Neural cell (in vitro differentiated cells): ENCODE measurements around the gene CACNA2D4. TPM values are rescaled to one million over a fixed set of nuclear protein-coding genes. Genes with fewer than 3 reads are reported as not detected.

Experiments used
- H2AFZ ChIP-seq: fragments of 200-600, 300-800 bp; sonication (generic), shearing (Covaris generic); 2 replicates; pipeline ENCODE4 v1.6.0; 2014; ENCODE audit warnings: low read depth, mild to moderate bottlenecking, antibody characterized with exemption, low read length, moderate library complexity
- H3F3A ChIP-seq: fragments of 200-600 bp; shearing (Covaris generic); 2 replicates; pipeline ENCODE4 v1.6.1; 2016; ENCODE audit warnings: mild to moderate bottlenecking, moderate library complexity, mixed read lengths, antibody characterized with exemption, low read length; ENCODE audit not compliant: insufficient read depth, poor library complexity, severe bottlenecking
- H3K27ac ChIP-seq: fragments of 200-600, 300-800 bp; sonication (generic), shearing (Covaris generic); 2 replicates; pipeline ENCODE4 v1.5.1; 2014; ENCODE audit warnings: mild to moderate bottlenecking, low read length, moderate library complexity
- H3K27me3 ChIP-seq: fragments of 300-800, 200-600 bp; sonication (generic), shearing (Covaris generic); 2 replicates; pipeline ENCODE4 v1.6.0; 2014; ENCODE audit warnings: mild to moderate bottlenecking, low read depth, low read length, moderate library complexity; ENCODE audit not compliant: insufficient read depth
- H3K36me3 ChIP-seq: fragments of 300-800, 200-600 bp; sonication (generic), shearing (Covaris generic); 2 replicates; pipeline ENCODE4 v1.5.1; 2014; ENCODE audit warnings: mild to moderate bottlenecking, antibody characterized with exemption, low read length, moderate library complexity; ENCODE audit not compliant: insufficient read depth
- H3K4me2 ChIP-seq: fragments of 300-800, 200-600 bp; sonication (generic), shearing (Covaris generic); 2 replicates; pipeline ENCODE4 v1.6.0; 2014; ENCODE audit warnings: mild to moderate bottlenecking, low read length
- H3K4me3 ChIP-seq: fragments of 300-800, 200-600 bp; sonication (generic), shearing (Covaris generic); 2 replicates; pipeline ENCODE4 v1.5.1; 2014; ENCODE audit warnings: mild to moderate bottlenecking, low read length, moderate library complexity
- H3K79me2 ChIP-seq: fragments of 200-600 bp; shearing (Covaris generic); replicated peaks from 2 replicates; pipeline ENCODE4 v1.6.0; 2014; ENCODE audit warnings: mild to moderate bottlenecking, low read length, moderate library complexity; ENCODE audit not compliant: insufficient read depth
- H3K9ac ChIP-seq: fragments of 300-800, 200-600 bp; sonication (generic), shearing (Covaris generic); 2 replicates; pipeline ENCODE4 v1.6.1; 2016; ENCODE audit warnings: mild to moderate bottlenecking, low read length, mixed read lengths
- H3K9me2 ChIP-seq: fragments of 200-600 bp; shearing (Covaris generic); 2 replicates; pipeline ENCODE4 v1.6.1; 2016; ENCODE audit warnings: mild to moderate bottlenecking, low read length, mixed read lengths; ENCODE audit not compliant: insufficient read depth
- H3K9me3 ChIP-seq: fragments of 200-600, 300-800 bp; sonication (generic), shearing (Covaris generic); 2 replicates; pipeline ENCODE4 v1.6.1; 2016; ENCODE audit warnings: mild to moderate bottlenecking, mixed run types, low read length, moderate library complexity, mixed read lengths
- H4K20me1 ChIP-seq: fragments of 200-600 bp; shearing (Covaris generic); 2 replicates; pipeline ENCODE4 v1.6.1; 2016; ENCODE audit warnings: mild to moderate bottlenecking, mixed run types; ENCODE audit not compliant: insufficient read depth
- CTCF ChIP-seq: fragments of 450-650 bp; IDR thresholded peaks from 2 replicates; pipeline ENCODE4 v1.5.1; 2014; ENCODE audit warnings: antibody characterized with exemption, mild to moderate bottlenecking, moderate library complexity; ENCODE audit not compliant: poor library complexity, severe bottlenecking
- EP300 ChIP-seq: fragments of 450-650 bp; conservative IDR thresholded peaks from 2 replicates; pipeline ENCODE4 v1.6.1; 2014; ENCODE audit warnings: antibody characterized with exemption, mild to moderate bottlenecking, moderate library complexity; ENCODE audit not compliant: poor library complexity, severe bottlenecking
- EZH2 ChIP-seq: fragments of 200-600, 300-800 bp; shearing (Covaris generic), sonication (generic); IDR thresholded peaks from 2 replicates; pipeline ENCODE4 v1.6.1; 2014; ENCODE audit warnings: antibody characterized with exemption, low read length, borderline replicate concordance, mild to moderate bottlenecking; ENCODE audit not compliant: insufficient read depth, poor library complexity, severe bottlenecking
- MXI1 ChIP-seq: fragments of 450-650 bp; conservative IDR thresholded peaks from 2 replicates; pipeline ENCODE4 v1.6.1; 2014; ENCODE audit warnings: antibody characterized with exemption, mild to moderate bottlenecking; ENCODE audit not compliant: poor library complexity, severe bottlenecking
- POLR2AphosphoS5 ChIP-seq: IDR thresholded peaks from 2 replicates; pipeline ENCODE4 v1.6.1; 2012
- RAD21 ChIP-seq: fragments of 450-650 bp; conservative IDR thresholded peaks from 2 replicates; pipeline ENCODE4 v1.6.1; 2014; ENCODE audit warnings: antibody characterized with exemption, mild to moderate bottlenecking, moderate library complexity
- REST ChIP-seq: IDR thresholded peaks from 2 replicates; pipeline ENCODE4 v1.6.1; 2012; ENCODE audit warnings: borderline replicate concordance
- SMC3 ChIP-seq: fragments of 450-650 bp; conservative IDR thresholded peaks from 2 replicates; pipeline ENCODE4 v1.6.1; 2014; ENCODE audit warnings: antibody characterized with exemption, mild to moderate bottlenecking, moderate library complexity; ENCODE audit not compliant: poor library complexity
- TAF1 ChIP-seq: IDR thresholded peaks from 2 replicates; pipeline ENCODE4 v1.6.1; 2012; ENCODE audit warnings: low read depth
- polyA plus RNA-seq: library from polyadenylated mRNA; depleted of rRNA; stranded (reverse); fragments of >200 nt; gene quantifications from 2 replicates; pipeline ENCODE4 v1.2.3, GENCODE V29; 2014

The CACNA2D4 gene
- polyA plus RNA-seq, 1 donor from 2014 or later = not detected

- H3K36me3 ChIP-seq = no peaks in the 10 kb centered on the region
- H3K4me3 ChIP-seq = no peak overlapping the region
- H3K9me2 ChIP-seq = no peaks in the 10 kb centered on the region
- H4K20me1 ChIP-seq = no peaks in the 10 kb centered on the region
- TF ChIP-seq CTCF (no peak), MXI1 (no peak), EZH2 (no peak), TAF1 (no peak), RAD21 (no peak), SMC3 (no peak), REST (no peak)
- no peaks in the 10 kb centered on the region for H3K27me3 ChIP-seq
- H2AFZ ChIP-seq = no peak overlapping the region
- H3K9me3 ChIP-seq = no peaks in the 10 kb centered on the region
- H3F3A ChIP-seq = no peaks in the 10 kb centered on the region
- no peak overlapping the region for H3K4me2 ChIP-seq
- no peak overlapping the region for H3K9ac ChIP-seq
- H3K79me2 ChIP-seq = no peaks in the 10 kb centered on the region
- no peak overlapping the region for H3K27ac ChIP-seq
These were observed 76.1 kb downstream of the CACNA2D4 start for GRCh38 chr12:1842183-1842904.

GRCh38 chr12:1841586-1842182 is 76.8 kb downstream of the CACNA2D4 start:
- H2AFZ ChIP-seq = no peak overlapping the region
- no peak overlapping the region for H3K27ac ChIP-seq
- TF ChIP-seq SMC3 = no peak
- TF ChIP-seq TAF1 = no peak
- TF ChIP-seq RAD21 = no peak
- no peak for TF ChIP-seq CTCF
- TF ChIP-seq EP300 = no peak
- TF ChIP-seq EZH2 = no peak
- TF ChIP-seq POLR2AphosphoS5 = no peak
- no peak for TF ChIP-seq REST

More at GRCh38 chr12:1841586-1842182, 76.8 kb downstream of the CACNA2D4 start:
- Histone ChIP-seq H4K20me1 (no peaks in the 10 kb centered on the region), H3K27me3 (no peaks in the 10 kb centered on the region), H3F3A (no peaks in the 10 kb centered on the region), H3K9ac (no peak overlapping the region), H3K79me2 (no peaks in the 10 kb centered on the region), H3K9me3 (no peaks in the 10 kb centered on the region), H3K9me2 (no peaks in the 10 kb centered on the region), H3K4me2 (no peak overlapping the region), H3K4me3 (no peak overlapping the region), H3K36me3 (no peaks in the 10 kb centered on the region)
